Measurements from ENCODE around the gene VIPR2. TPM values are rescaled to one million over a fixed set of nuclear protein-coding genes. Genes with fewer than 3 reads are reported as not detected.

The VIPR2 gene
- total and polyA plus RNA-seq, 5 experiments from 2014 or later = 0.17 to 0.62 (median 0.24) TPM; not detected in 1

GRCh38 chr7:159049266-159050025 lies 95.2 kb downstream of the VIPR2 start:
- no peak for DNase-seq
- Mint-ChIP-seq H3K36me3 (peaks cover 0 to 8% (median 2%) of the 10 kb centered on the region in 3 donors), H3K4me3 (no peak overlapping the region), H3K4me1 (peaks cover 5 to 17% (median 11%) of the 10 kb centered on the region in 4 donors), H3K9me3 (peaks cover 0 to 13% (median 3%) of the 10 kb centered on the region in 9 donors), H3K27me3 (peaks cover 0 to 5% (median 0%) of the 10 kb centered on the region in 5 donors), H3K27ac (no peak overlapping the region)
- no peak for ATAC-seq
- POLR2A ChIA-PET = no interaction called here

- POLR2A ChIA-PET = no interaction called here
- no peak for DNase-seq
Observed at GRCh38 chr7:159048656-159049055, 96.0 kb downstream of the VIPR2 start.

GRCh38 chr7:159047536-159047935 lies 97.1 kb downstream of the VIPR2 start:
- H3K27ac Mint-ChIP-seq = no peak overlapping the region
- H3K36me3 Mint-ChIP-seq = peaks cover 0 to 8% (median 7%) of the 10 kb centered on the region in 3 donors
- DNase-seq (no peak), ATAC-seq (no peak)
- peaks cover 0 to 20% (median 6%) of the 10 kb centered on the region in 9 donors for H3K9me3 Mint-ChIP-seq
- POLR2A ChIA-PET = no interaction called here
- H3K27me3 Mint-ChIP-seq = peaks cover 0 to 5% (median 2%) of the 10 kb centered on the region in 5 donors
- no peak overlapping the region for H3K4me3 Mint-ChIP-seq
- H3K4me1 Mint-ChIP-seq = peaks cover 5 to 17% (median 11%) of the 10 kb centered on the region in 4 donors

More at GRCh38 chr7:159048656-159049055, 96.0 kb downstream of the VIPR2 start:
- Mint-ChIP-seq H3K27me3 (peaks cover 0 to 4% (median 0%) of the 10 kb centered on the region in 5 donors), H3K9me3 (peaks cover 0 to 13% (median 3%) of the 10 kb centered on the region in 9 donors), H3K36me3 (peaks cover 0 to 8% (median 3%) of the 10 kb centered on the region in 3 donors), H3K27ac (no peak overlapping the region), H3K4me3 (no peak overlapping the region), H3K4me1 (peaks cover 5 to 17% (median 11%) of the 10 kb centered on the region in 4 donors)
- ATAC-seq = no peak

- POLR2A ChIA-PET = no interaction called here
- Mint-ChIP-seq H3K9me3 (peaks cover 0 to 11% (median 2%) of the 10 kb centered on the region in 9 donors), H3K4me3 (no peak overlapping the region), H3K27me3 (peaks cover 0 to 12% (median 0%) of the 10 kb centered on the region in 5 donors), H3K36me3 (peaks cover 0 to 5% (median 0%) of the 10 kb centered on the region in 3 donors), H3K27ac (no peak overlapping the region), H3K4me1 (peaks cover 5 to 17% (median 11%) of the 10 kb centered on the region in 4 donors)
- ATAC-seq (no peak), DNase-seq (no peak)
Observed at GRCh38 chr7:159046300-159046699, 98.4 kb downstream of the VIPR2 start.

GRCh38 chr7:159045839-159046238 lies 98.8 kb downstream of the VIPR2 start:
- POLR2A ChIA-PET = no interaction called here
- Mint-ChIP-seq H3K4me1 (peaks cover 4 to 13% (median 9%) of the 10 kb centered on the region in 4 donors), H3K27ac (no peak overlapping the region), H3K9me3 (peaks cover 0 to 11% (median 2%) of the 10 kb centered on the region in 9 donors), H3K27me3 (peaks cover 0 to 12% (median 0%) of the 10 kb centered on the region in 5 donors), H3K36me3 (peaks cover 0 to 5% (median 0%) of the 10 kb centered on the region in 3 donors), H3K4me3 (no peak overlapping the region)
- DNase-seq (no peak), ATAC-seq (no peak)

- DNase-seq = no peak
- peaks cover 0 to 5% (median 0%) of the 10 kb centered on the region in 3 donors for H3K36me3 Mint-ChIP-seq
- H3K4me1 Mint-ChIP-seq = no peaks in the 10 kb centered on the region
- H3K9me3 Mint-ChIP-seq = peaks cover 0 to 11% (median 0%) of the 10 kb centered on the region in 9 donors
- H3K27me3 Mint-ChIP-seq = peaks cover 0 to 12% (median 4%) of the 10 kb centered on the region in 5 donors
- POLR2A ChIA-PET = no interaction called here
- no peak overlapping the region for H3K4me3 Mint-ChIP-seq
- ATAC-seq = no peak
- H3K27ac Mint-ChIP-seq = no peak overlapping the region
Observed at GRCh38 chr7:159042581-159043101, 102.0 kb downstream of the VIPR2 start.

- Mint-ChIP-seq H3K4me1 (no peaks in the 10 kb centered on the region), H3K4me3 (no peak overlapping the region), H3K9me3 (peaks cover 0 to 11% (median 0%) of the 10 kb centered on the region in 9 donors), H3K27ac (no peak overlapping the region), H3K27me3 (peaks cover 0 to 12% (median 4%) of the 10 kb centered on the region in 5 donors), H3K36me3 (peaks cover 0 to 5% (median 0%) of the 10 kb centered on the region in 3 donors)
- ATAC-seq (no peak), DNase-seq (no peak)
- POLR2A ChIA-PET = no interaction called here
Observed at GRCh38 chr7:159042103-159042502, 102.6 kb downstream of the VIPR2 start.

- no peak for ATAC-seq
- Mint-ChIP-seq H3K4me1 (no peaks in the 10 kb centered on the region), H3K4me3 (no peak overlapping the region), H3K9me3 (peaks cover 0 to 11% (median 0%) of the 10 kb centered on the region in 9 donors), H3K27ac (no peak overlapping the region), H3K36me3 (peaks cover 0 to 5% (median 0%) of the 10 kb centered on the region in 3 donors), H3K27me3 (peaks cover 0 to 12% (median 4%) of the 10 kb centered on the region in 5 donors)
- DNase-seq = no peak
- POLR2A ChIA-PET = no interaction called here
Observed at GRCh38 chr7:159040912-159041711, 103.6 kb downstream of the VIPR2 start.

- Mint-ChIP-seq H3K9me3 (peaks cover 0 to 11% (median 0%) of the 10 kb centered on the region in 9 donors), H3K27ac (no peak overlapping the region), H3K4me3 (no peak overlapping the region), H3K27me3 (peaks cover 2 to 12% (median 4%) of the 10 kb centered on the region in 5 donors), H3K4me1 (no peaks in the 10 kb centered on the region), H3K36me3 (peaks cover 0 to 5% (median 0%) of the 10 kb centered on the region in 3 donors)
- POLR2A ChIA-PET = no interaction called here
- no peak for ATAC-seq
- DNase-seq = no peak
Observed at GRCh38 chr7:159040146-159040545, 104.5 kb downstream of the VIPR2 start.

GRCh38 chr7:159039716-159040115 lies 105.0 kb downstream of the VIPR2 start:
- H3K27me3 Mint-ChIP-seq = peaks cover 2 to 12% (median 4%) of the 10 kb centered on the region in 5 donors

GRCh38 chr7:159038066-159038465 lies 106.6 kb downstream of the VIPR2 start:
- no peaks in the 10 kb centered on the region for H3K4me1 Mint-ChIP-seq
- POLR2A ChIA-PET = no interaction called here
- H3K27ac Mint-ChIP-seq = no peak overlapping the region
- H3K4me3 Mint-ChIP-seq = no peak overlapping the region
- H3K27me3 Mint-ChIP-seq = peaks cover 0 to 14% (median 6%) of the 10 kb centered on the region in 5 donors
- H3K36me3 Mint-ChIP-seq = no peaks in the 10 kb centered on the region
- ATAC-seq (no peak), DNase-seq (no peak)
- peaks cover 0 to 3% (median 0%) of the 10 kb centered on the region in 9 donors for H3K9me3 Mint-ChIP-seq

More at GRCh38 chr7:159039716-159040115, 105.0 kb downstream of the VIPR2 start:
- Mint-ChIP-seq H3K9me3 (peaks cover 0 to 11% (median 0%) of the 10 kb centered on the region in 9 donors), H3K4me1 (no peaks in the 10 kb centered on the region), H3K27ac (no peak overlapping the region), H3K4me3 (no peak overlapping the region), H3K36me3 (peaks cover 0 to 5% (median 0%) of the 10 kb centered on the region in 3 donors)
- ATAC-seq = no peak
- POLR2A ChIA-PET = no interaction called here
- DNase-seq = no peak

GRCh38 chr7:159036916-159037605 lies 107.6 kb downstream of the VIPR2 start:
- Mint-ChIP-seq H3K4me1 (no peaks in the 10 kb centered on the region), H3K4me3 (no peak overlapping the region), H3K9me3 (no peaks in the 10 kb centered on the region), H3K27me3 (peaks cover 2 to 21% (median 5%) of the 10 kb centered on the region in 5 donors), H3K27ac (no peak overlapping the region), H3K36me3 (no peaks in the 10 kb centered on the region)
- POLR2A ChIA-PET = no interaction called here
- no peak for ATAC-seq
- no peak for DNase-seq

All from naive thymus-derived CD8-positive, alpha-beta T cell (primary cell).